PC-9 (cell line): ENCODE results near the gene TCEANC. TPM values are rescaled to one million over a fixed set of nuclear protein-coding genes. Genes with fewer than 3 reads are reported as not detected.

Experiments used
- BruUV-seq: library from RNA; stranded (reverse); fragments of 400-500 nt; replicated peaks from 2 replicates; lab custom pipeline; 2021; lab: Mats Ljungman, UMichigan
- CTCF ChIA-PET: fragments of 300-600 bp; sonication (Branson Sonifier 250); formaldehyde crosslinking; loops from one replicate; lab custom pipeline; 2022; ENCODE audit warnings: antibody characterized with exemption; lab: Charles Lee
- POLR2A ChIA-PET: fragments of 300-600 bp; sonication (Branson Sonifier 250); formaldehyde crosslinking; loops from one replicate; lab custom pipeline; 2022; ENCODE audit warnings: antibody characterized with exemption; ENCODE audit not compliant: unreplicated experiment; lab: Charles Lee
- DNase-seq, 2 experiments: peaks; one replicate each; pipeline versions ENCODE4 v3.0.0 to v3.0.0-alpha.2; 2015 to 2022; ENCODE audit warnings: mixed read lengths in 1 of 2
- H2AFZ ChIP-seq: fragments of 200-600 bp; sonication (generic); 2 replicates; pipeline ENCODE4 v1.8.1; 2017; ENCODE audit warnings: antibody characterized with exemption
- H3F3A ChIP-seq: fragments of 200-600 bp; sonication (generic); 2 replicates; pipeline ENCODE4 v1.8.1; 2017; ENCODE audit warnings: antibody characterized with exemption, mild to moderate bottlenecking, low read depth; ENCODE audit not compliant: insufficient read depth
- H3K27ac ChIP-seq: fragments of 200-600 bp; sonication (generic); 2 replicates; pipeline ENCODE4 v1.6.1; 2016; ENCODE audit warnings: mixed run types
- H3K27me3 ChIP-seq: fragments of 200-600 bp; sonication (generic); 2 replicates; pipeline ENCODE4 v1.6.1; 2016; ENCODE audit warnings: low read depth, mixed run types; ENCODE audit not compliant: insufficient read depth
- H3K36me3 ChIP-seq: fragments of 200-600 bp; sonication (generic); 2 replicates; pipeline ENCODE4 v1.6.1; 2016; ENCODE audit warnings: low read depth, mixed run types
- H3K4me1 ChIP-seq: fragments of 200-600 bp; sonication (generic); replicated peaks from 2 replicates; pipeline ENCODE4 v1.6.1; 2016; ENCODE audit warnings: mixed run types; ENCODE audit not compliant: insufficient read depth
- H3K4me2 ChIP-seq: fragments of 200-600 bp; sonication (generic); 2 replicates; pipeline ENCODE4 v1.6.1; 2017; ENCODE audit warnings: mixed run types
- H3K4me3 ChIP-seq: fragments of 200-600 bp; sonication (generic); 2 replicates; pipeline ENCODE4 v1.6.1; 2016; ENCODE audit warnings: mixed run types
- H3K79me2 ChIP-seq: fragments of 200-600 bp; sonication (generic); 2 replicates; pipeline ENCODE4 v1.6.1; 2017; ENCODE audit warnings: low read depth, mixed run types
- H3K9me2 ChIP-seq: fragments of 200-600 bp; sonication (generic); 2 replicates; pipeline ENCODE4 v1.8.1; 2017; ENCODE audit warnings: mild to moderate bottlenecking; ENCODE audit not compliant: insufficient read depth
- H3K9me3 ChIP-seq: fragments of 200-600 bp; sonication (generic); 2 replicates; pipeline ENCODE4 v1.8.1; 2016; ENCODE audit warnings: low read depth; ENCODE audit not compliant: insufficient read depth
- H4K20me1 ChIP-seq: fragments of 200-600 bp; sonication (generic); 2 replicates; pipeline ENCODE4 v1.8.1; 2017; ENCODE audit not compliant: insufficient read depth
- CTCF ChIP-seq: fragments of 200-600 bp; sonication (generic); conservative IDR thresholded peaks from 2 replicates; pipeline ENCODE4 v1.6.1; 2017; ENCODE audit warnings: mixed run types, antibody characterized with exemption, mild to moderate bottlenecking, moderate library complexity
- EZH2 ChIP-seq: fragments of 200-600 bp; sonication (generic); IDR thresholded peaks from 2 replicates; pipeline ENCODE4 v1.8.0; 2017; ENCODE audit warnings: antibody characterized with exemption, low read depth
- intact Hi-C: fragments of 100-400 bp; cut with micrococcal nuclease; formaldehyde crosslinking; loops from one replicate; pipeline ENCODE4 v1.10.0; 2022; ENCODE audit not compliant: unreplicated experiment
- total RNA-seq: library from RNA; stranded (reverse); gene quantifications from 2 replicates; pipeline ENCODE4 v1.2.3, GENCODE V29; 2021

The TCEANC gene
- total RNA-seq, 1 experiment from 2014 or later, result 0.96 TPM

- Histone ChIP-seq H3K27me3 (no peaks in the 10 kb centered on the region), H3K27ac (peak overlapping the region; percentile 19; the same call in 1 of the 2 replicates), H3K4me3 (no peak overlapping the region), H3K9me3 (no peaks in the 10 kb centered on the region), H4K20me1 (peaks cover 7% of the 10 kb centered on the region; the same call in 1 of the 2 replicates), H3K4me1 (peaks cover 38% of the 10 kb centered on the region), H3K36me3 (peaks cover 6% of the 10 kb centered on the region; the same call in 1 of the 2 replicates), H3F3A (peaks cover 13% of the 10 kb centered on the region; the same call in 1 of the 2 replicates), H3K79me2 (peaks cover 95% of the 10 kb centered on the region), H2AFZ (no peak overlapping the region), H3K4me2 (peak overlapping the region; percentile 21; the same call in 1 of the 2 replicates), H3K9me2 (no peaks in the 10 kb centered on the region)
- intact Hi-C loops, result no loop called here
- no peak for TF ChIP-seq EZH2
- TF ChIP-seq CTCF, result no peak
- no TSS peak for BruUV-seq
- ChIA-PET POLR2A (no interaction called here), CTCF (no interaction called here)
- DNase-seq, result no peak
These were observed 45.0 kb downstream of the TCEANC start for GRCh38 chrX:13697976-13698375.

- peaks cover 33% of the 10 kb centered on the region for H3K4me1 ChIP-seq
- peak in 1 of 2 experiments; percentile 49 for DNase-seq
- H4K20me1 ChIP-seq, result peaks cover 7% of the 10 kb centered on the region; the same call in 1 of the 2 replicates
- peaks cover 8% of the 10 kb centered on the region; the same call in 1 of the 2 replicates for H3F3A ChIP-seq
- intact Hi-C loops, result no loop called here
- H2AFZ ChIP-seq, result no peak overlapping the region
- CTCF ChIA-PET, result no interaction called here
- no peak overlapping the region for H3K4me3 ChIP-seq
- peak overlapping the region; percentile 19; the same call in 1 of the 2 replicates for H3K27ac ChIP-seq
- H3K27me3 ChIP-seq, result no peaks in the 10 kb centered on the region
- BruUV-seq, result no TSS peak
- peaks cover 6% of the 10 kb centered on the region; the same call in 1 of the 2 replicates for H3K36me3 ChIP-seq
- peak overlapping the region; percentile 21; the same call in 1 of the 2 replicates for H3K4me2 ChIP-seq
- no peaks in the 10 kb centered on the region for H3K9me2 ChIP-seq
- H3K9me3 ChIP-seq, result no peaks in the 10 kb centered on the region
- POLR2A ChIA-PET, result interaction anchor here (0.7 kb wide), 1 partner anchor 1196 kb away, joined by 13 read pairs; no protein-coding TSS in a partner anchor
- TF ChIP-seq EZH2, result no peak
- TF ChIP-seq CTCF, result no peak
- peaks cover 97% of the 10 kb centered on the region for H3K79me2 ChIP-seq
These were observed 45.5 kb downstream of the TCEANC start for GRCh38 chrX:13698432-13698831.

GRCh38 chrX:13699183-13699826 lies 46.4 kb downstream of the TCEANC start:
- peaks cover 95% of the 10 kb centered on the region for H3K79me2 ChIP-seq
- H3K4me3 ChIP-seq, result no peak overlapping the region
- H3K9me2 ChIP-seq, result no peaks in the 10 kb centered on the region
- ChIA-PET POLR2A (interaction anchor here (0.6 kb wide), 2 partner anchors 14 to 37 kb away, joined by 5 to 8 read pairs; no protein-coding TSS in a partner anchor), CTCF (no interaction called here)
- peaks cover 25% of the 10 kb centered on the region for H3K4me1 ChIP-seq
- H2AFZ ChIP-seq, result no peak overlapping the region
- intact Hi-C loops, result no loop called here
- H3K27ac ChIP-seq, result no peak overlapping the region; the same call in 1 of the 2 replicates
- TF ChIP-seq EZH2 (no peak), CTCF (no peak)
- BruUV-seq, result no TSS peak
- H4K20me1 ChIP-seq, result peaks cover 7% of the 10 kb centered on the region; the same call in 1 of the 2 replicates
- no peaks in the 10 kb centered on the region; the same call in 1 of the 2 replicates for H3F3A ChIP-seq
- peaks cover 6% of the 10 kb centered on the region; the same call in 1 of the 2 replicates for H3K36me3 ChIP-seq
- no peaks in the 10 kb centered on the region for H3K9me3 ChIP-seq
- DNase-seq, result no peak
- H3K4me2 ChIP-seq, result no peak overlapping the region
- no peaks in the 10 kb centered on the region for H3K27me3 ChIP-seq
